Measurements from ENCODE around the gene DIMT1.

GRCh38 chr5:62373382-62373781 is 30.3 kb downstream of the DIMT1 start:
- TF ChIP-seq POLR2A (IDR thresholded peaks at IDR 0.05; ENCODE audit: control extremely low read depth in 1 of 2, low read depth in 2 of 2, low read length in 2 of 2) (no peak), MAX (IDR thresholded peaks at IDR 0.05) (no peak), BCL11A (IDR thresholded peaks at IDR 0.05; ENCODE audit: low read depth in 2 of 2, low read length in 2 of 2) (no peak), CTCF (IDR thresholded peaks at IDR 0.05; ENCODE audit: control extremely low read depth in 1 of 3, insufficient read depth in 1 of 3, low read depth in 1 of 3, low read length in 3 of 3) (no peak)
